NCI-H1694 (cell line): ENCODE results near the gene DEDD2.
"Not testable (repeated sequence)": the region's sequence is repeated elsewhere in the genome, so short reads cannot be mapped to it uniquely, and the experiment has no call there.

Source experiments
- DNase-seq: peaks from one replicate; lab custom pipeline; 2025; lab: John Stamatoyannopoulos, UW

The DEDD2 gene

GRCh38 chr19:42217520-42218437 lies at the start of gene DEDD2:
Gene DEDD2 (minus strand): TSS chr19:42217677. CDS start chr19:42217007, 670 bp downstream.
- DNase-seq, result peak; percentile 94

DNA sequence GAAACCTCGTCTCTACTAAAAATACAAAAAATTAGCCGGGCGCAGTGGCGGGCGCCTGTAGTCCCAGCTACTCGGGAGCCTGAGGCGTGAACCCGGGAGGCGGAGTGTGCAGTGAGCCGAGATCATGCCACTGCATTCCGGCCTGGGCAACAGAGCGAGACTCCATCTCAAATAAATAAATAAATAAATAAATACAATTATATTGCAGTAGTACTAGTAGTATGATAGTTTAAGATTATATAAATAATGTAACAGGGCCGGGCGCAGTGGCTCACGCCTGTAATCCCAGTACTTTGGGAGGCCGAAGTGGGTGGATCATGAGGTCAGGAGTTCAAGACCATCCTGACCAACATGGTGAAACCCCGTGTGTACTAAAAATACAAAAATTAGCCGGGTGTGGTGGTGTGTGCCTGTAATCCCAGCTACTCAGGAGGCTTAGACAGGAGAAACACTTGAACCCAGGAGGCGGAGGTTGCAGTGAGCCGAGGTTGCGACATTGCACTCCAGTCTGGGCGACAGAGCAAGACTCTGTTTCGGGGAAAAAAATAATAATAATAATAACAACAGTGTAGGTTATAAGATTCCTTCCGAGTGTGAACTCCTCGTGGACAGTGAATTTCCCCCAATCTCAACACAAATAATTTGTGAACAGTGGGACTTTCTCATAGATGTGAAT lies 49.6 kb upstream of the DEDD2 start:
- not testable (repeated sequence) for DNase-seq

GRCh38 chr19:42266105-42266504 lies 48.6 kb upstream of the DEDD2 start:
- not testable (repeated sequence) for DNase-seq

- no peak for DNase-seq
These were observed 44.3 kb upstream of the DEDD2 start for GRCh38 chr19:42261763-42262162.

DNA sequence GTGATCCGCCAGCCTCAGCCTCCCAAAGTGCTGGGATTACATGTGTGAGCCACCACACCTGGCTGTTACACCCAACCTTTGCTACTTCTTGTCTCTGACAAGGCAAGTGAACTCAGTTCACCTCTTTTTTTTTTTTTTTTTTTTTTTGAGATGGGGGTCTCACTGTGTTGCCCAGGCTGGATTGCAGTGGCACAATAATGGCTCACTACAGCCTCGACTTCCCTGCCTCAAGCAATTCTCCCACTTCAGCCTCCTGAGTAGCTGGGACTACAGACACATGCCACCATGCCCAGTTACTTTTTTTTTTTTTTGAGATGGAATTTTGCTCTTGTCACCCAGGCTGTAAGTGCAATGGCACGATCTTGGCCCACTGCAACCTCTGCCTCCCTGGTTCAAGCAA lies 40.4 kb upstream of the DEDD2 start:
- not testable (repeated sequence) for DNase-seq

DNA sequence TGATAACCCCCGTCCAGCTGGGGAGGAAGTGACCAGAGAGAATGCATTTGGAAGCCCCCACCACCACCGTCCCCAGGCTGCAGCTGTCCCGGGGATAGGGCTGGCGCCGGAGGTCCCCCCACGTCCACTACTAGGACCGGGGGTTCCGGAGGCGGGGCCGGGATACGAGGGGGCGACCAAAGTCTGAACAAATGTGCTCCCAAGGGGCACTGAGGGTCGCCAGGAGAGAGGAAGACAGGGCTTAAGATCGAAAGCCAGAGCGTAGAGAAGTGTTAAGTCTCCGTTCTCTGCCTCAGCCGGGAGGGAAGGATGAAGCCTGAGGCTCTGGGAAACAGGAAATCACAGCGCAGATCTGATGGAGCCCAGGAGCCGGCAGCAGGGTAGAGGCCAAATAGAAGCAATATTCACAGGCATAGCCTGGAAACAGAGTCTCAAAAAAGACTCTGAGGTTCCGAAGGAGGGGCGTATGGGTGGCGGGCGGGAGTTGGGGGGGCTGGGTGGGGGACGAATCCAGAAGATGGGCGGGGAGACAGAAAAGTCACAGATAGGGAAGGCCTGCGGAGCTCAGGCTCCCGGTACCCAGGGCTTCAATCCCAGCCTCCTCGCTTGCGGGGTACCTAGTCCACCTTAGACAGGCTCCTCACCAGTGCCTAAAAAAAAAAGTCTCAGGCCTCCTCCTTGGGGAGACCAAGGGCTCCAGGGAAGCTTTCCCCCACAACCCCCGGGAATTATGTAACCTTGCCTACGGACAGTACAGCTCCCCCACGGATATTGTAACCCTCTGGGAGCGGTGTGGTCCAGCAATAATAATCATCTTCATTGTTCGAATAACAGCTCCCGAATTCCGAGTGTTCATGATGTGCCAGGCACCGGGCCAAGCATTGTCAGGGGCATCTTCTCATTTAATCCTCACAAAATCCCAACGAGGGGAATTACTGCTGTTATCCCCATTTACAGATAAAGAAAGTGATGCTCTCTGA lies 38.6 kb upstream of the DEDD2 start:
- DNase-seq, result no peak

DNA sequence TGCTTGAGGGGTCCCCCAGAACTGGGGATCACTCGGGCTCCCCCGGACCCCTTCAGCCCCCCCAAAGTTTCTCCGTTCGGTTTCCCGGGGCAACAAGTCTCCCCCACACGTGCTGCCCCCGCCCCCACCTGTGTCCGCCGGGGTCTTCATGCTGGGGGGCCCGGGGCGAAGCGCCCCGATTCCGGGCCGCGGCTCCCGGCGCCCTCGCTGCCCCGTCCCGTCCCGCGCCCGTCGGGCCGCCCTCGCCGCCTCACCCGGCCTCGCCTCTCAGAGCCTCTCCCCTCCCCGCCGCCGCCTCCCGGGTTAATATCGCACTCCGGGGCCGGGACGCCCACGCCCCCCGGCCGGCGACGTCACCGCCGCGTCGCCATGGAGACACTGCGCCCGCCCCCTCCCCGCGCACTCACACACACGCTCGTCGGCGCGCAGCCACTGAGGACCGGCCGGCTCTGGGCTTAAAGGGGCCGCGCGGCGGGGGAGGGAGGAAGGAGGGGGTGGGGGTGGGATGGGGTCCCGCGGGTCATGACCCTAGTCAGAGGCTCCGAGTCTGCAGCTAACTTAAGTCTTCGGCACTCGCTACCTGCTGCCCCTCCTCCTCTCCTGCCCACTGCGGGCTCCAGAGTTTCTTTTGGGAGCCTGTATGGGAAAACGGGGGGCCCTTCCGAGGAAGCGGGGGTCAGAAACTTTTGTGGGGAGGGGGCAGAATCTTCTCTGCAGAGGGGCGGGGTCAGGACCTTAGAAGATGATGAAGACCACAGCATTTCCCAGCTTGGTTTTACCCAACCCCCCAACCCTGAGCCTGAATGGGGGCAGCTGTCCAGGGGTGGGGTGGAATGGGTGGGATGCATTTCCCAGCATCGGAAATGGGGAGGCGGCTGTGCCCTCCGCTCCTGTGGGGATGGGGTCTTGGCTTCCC lies 37.6 kb upstream of the DEDD2 start, which contains the start of gene ERF:
ERF (minus strand) TSS at position 279 of the 916 bp plus-strand sequence; CDS start at position 150, 129 bp downstream.
- DNase-seq, result peak; percentile 54

GRCh38 chr19:42254089-42254849 lies 36.8 kb upstream of the DEDD2 start:
- DNase-seq, result peak; percentile 13

DNA sequence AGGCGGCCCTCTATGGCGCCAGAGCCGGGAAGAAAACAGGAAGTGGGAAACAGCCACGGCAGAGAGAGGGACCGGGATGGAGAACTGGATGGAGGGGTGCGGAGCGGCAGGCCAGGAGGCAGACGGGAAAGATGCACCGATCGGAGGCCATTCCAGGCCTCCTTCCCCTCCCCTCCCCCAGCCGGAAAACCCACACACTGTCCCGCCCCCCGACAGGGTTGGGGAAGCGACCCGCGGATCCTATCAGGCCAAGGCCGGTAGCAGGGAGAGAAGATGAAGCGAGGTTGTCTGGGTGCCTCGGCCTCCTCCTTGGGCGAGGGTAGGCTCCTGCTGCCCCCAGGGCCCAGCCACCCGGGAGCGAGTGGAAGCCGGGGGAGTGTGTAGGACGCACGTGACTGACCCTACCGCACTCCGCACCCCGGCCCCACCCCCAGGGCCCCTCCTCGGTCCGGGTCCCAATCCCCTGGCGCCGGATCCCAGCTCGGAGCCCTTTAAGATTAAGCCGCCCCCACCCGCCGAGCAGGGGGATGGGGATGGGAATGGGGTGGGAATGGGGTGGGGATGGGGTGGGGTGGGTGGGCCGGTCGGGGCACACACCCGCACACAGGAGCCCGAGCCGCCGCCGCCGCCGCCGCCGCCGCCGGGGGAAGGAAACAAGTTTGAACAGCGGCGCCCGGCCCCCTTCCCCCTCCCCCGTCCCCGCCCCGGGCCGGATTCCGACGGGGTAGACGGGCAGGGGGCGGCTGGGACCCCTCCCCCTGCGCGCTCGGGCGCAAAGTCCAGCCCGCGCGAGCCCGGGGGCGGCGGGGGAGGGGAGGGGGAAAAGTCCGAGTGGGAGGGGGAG lies 36.0 kb upstream of the DEDD2 start:
- peak; percentile 14 for DNase-seq

DNA sequence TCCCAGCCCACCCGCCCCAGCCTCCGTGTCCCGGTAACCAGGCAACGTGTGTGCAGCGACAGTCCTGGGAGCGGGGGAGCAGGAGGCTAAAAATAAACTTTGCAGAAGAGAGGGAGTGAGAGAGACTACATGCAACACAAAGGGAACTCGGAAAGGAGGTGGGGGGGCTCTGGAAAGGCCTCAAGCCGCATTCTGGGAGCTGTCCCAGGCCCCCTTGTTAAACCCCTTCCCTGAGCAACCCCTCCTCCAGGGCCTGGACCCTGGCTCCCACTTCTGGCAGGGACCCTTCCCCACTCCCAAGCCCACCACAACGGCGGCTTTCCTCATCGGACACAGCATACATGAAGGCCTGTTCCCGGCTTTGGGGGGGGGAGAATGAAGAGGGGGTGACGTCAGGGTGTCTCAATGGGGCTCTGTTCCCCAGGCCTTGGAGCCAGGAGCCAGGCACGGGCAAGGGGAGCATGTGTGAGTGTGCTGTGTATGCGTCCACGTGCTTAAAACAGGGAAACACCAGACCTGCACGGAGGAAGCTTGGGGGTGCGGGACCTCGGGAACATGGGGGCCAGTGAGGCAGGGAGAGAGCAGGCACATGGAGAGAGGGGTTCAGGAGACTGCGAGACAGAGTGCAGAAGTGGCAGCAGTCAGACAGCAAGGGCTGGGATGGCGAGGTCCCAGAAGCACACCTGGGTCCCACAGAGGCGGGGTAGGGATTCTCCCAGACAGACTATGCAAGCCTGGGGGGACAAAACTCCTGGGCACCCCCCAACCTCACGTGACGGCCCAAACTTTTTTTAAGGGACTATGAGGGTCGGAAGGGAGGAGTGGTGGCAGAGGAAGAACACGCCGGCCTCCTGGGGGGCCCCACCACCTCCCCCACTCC lies 35.1 kb upstream of the DEDD2 start:
- DNase-seq, result no peak

DNA sequence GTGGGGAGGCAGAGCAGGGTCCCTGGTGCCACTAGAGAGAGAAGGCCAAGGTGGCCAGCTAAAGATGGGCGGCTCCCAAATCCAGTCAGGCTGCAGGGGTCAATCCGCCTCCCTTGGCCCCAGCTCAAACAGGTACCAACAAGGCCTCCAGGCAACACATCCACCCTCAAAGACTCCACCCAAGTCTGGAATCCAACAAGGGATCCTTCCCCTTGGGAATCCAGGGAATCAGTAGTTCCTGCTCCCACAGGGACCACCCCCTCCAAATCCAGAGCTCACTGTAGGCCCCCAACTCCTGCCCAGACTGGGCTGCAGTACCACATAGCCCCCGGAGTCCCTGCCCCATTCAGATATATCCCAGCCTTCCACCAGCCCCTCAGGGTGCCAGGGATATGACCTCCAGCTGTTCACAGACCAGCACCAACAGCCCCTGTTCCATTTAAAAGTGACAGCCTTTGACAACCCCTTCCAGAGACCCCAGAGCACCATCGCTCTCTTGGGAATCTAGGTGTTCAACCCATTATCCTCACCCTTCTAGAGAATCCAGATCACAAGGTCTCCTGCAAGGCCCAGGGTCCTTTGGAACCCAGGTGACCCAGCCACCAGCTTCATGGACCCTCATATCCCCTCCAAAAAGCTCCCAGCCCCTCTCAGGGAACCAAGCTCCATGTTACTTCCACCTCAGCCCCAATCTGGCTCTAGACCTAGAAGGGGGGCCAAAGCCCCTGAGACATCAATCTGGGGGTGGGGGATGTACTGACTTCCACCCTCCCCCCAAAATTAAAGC lies 34.3 kb upstream of the DEDD2 start:
- no peak for DNase-seq

GRCh38 chr19:42250666-42251531 lies 33.4 kb upstream of the DEDD2 start:
- DNase-seq, result no peak

- no peak for DNase-seq
These were observed 32.7 kb upstream of the DEDD2 start for GRCh38 chr19:42250183-42250665.

- DNase-seq, result no peak
These were observed 32.3 kb upstream of the DEDD2 start for GRCh38 chr19:42249769-42250168.

- no peak for DNase-seq
These were observed 31.8 kb upstream of the DEDD2 start for GRCh38 chr19:42249149-42249750.
